HG02759 (cell line): ENCODE results near the gene NFE2L3.
"Not testable (repeated sequence)": the region's sequence is repeated elsewhere in the genome, so short reads cannot be mapped to it uniquely, and the experiment has no call there.

ENCODE experiments used
- ATAC-seq: cut with Tn5 transposase; IDR thresholded peaks from one replicate; pipeline ENCODE4 v1.9.1; 2021; ENCODE audit warnings: mild to moderate bottlenecking, moderate library complexity; ENCODE audit not compliant: unreplicated experiment

Gene NFE2L3

DNA sequence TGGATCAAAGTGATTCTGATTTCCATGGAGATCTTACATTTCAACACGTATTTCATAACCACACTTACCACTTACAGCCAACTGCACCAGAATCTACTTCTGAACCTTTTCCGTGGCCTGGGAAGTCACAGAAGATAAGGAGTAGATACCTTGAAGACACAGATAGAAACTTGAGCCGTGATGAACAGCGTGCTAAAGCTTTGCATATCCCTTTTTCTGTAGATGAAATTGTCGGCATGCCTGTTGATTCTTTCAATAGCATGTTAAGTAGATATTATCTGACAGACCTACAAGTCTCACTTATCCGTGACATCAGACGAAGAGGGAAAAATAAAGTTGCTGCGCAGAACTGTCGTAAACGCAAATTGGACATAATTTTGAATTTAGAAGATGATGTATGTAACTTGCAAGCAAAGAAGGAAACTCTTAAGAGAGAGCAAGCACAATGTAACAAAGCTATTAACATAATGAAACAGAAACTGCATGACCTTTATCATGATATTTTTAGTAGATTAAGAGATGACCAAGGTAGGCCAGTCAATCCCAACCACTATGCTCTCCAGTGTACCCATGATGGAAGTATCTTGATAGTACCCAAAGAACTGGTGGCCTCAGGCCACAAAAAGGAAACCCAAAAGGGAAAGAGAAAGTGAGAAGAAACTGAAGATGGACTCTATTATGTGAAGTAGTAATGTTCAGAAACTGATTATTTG lies 33.3 kb downstream of the NFE2L3 start:
- no peak for ATAC-seq

DNA sequence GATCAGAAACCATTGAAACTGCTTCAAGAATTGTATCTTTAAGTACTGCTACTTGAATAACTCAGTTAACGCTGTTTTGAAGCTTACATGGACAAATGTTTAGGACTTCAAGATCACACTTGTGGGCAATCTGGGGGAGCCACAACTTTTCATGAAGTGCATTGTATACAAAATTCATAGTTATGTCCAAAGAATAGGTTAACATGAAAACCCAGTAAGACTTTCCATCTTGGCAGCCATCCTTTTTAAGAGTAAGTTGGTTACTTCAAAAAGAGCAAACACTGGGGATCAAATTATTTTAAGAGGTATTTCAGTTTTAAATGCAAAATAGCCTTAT lies 33.8 kb downstream of the NFE2L3 start:
- ATAC-seq = no peak

DNA sequence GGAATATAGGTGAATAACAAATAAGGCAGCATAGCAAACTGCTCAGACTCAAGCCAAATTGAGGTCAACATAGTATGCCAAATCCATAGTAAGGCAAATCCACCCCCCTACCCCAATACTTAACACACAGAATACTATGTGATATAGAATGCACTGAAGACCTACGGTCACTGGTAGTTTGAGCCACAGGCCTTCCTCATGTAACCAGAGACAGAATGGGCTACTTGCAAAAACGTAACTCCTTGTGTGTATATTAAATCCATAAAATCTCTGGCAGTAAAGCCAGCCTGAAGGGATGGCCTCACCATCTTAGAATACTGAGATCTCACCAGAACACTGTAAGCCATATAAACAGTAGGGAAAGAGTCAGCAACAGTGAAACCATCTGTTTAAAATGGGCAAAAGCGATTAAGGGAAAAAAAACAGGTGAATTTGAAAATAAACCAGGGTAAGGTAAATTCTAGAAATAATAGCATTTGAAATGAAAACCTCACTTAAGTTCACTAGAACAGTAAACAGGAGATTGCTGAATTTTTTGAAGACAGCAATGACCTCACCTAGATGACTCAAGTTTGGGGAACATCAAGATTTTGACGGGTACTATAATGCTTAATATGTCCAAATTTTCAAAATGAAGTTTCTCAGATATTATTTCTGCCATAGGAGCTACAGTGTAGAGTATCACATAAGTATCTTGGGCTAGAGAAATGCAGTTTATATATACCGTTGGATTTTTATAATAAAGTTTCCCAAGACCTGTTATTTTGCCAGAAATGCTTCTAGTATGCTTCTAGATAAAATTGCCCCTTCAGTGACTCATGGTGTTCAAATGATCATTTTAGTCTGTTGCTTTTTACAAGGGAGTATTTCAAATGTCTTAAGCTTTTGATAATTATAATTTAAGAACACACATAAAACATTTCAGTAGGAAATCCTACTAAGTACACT lies 34.6 kb downstream of the NFE2L3 start:
- ATAC-seq = no peak

DNA sequence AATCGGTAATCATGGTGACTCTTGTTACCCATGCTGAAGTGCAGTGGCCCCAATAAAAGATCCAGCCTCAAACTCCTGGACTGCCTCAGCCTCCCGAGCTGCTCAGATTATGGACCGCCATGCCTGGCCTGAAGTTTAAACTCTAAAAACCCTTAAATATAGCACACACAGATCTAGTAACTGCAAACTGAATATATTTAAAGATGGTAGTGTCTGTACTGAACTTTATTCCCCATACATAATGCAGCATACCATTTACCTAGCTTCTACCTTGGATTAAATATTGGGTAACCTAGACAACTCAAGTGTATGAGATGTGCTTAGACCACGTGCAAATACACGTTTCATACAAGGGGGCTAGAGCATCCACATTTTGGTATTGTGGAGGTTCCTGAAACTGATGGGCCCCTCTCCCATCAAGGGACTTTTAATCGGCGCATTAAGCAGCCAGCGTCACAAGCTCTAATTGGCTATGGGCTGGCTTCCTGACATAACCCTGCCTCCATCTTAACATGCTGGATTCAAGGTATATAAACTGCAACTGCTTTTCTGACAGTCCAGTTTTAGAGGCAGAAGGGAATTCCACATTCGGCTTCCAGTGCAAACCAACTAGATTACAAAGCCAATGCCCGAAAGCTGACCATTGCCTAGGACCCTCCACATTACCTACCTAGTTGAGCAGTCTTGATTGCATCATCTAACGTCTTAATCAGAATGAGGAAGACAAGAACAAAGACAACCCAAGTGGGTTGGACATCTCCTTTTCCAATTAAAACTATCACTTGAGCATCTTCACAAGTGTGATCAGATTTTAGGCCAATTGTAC lies 35.6 kb downstream of the NFE2L3 start:
- ATAC-seq = no peak

DNA sequence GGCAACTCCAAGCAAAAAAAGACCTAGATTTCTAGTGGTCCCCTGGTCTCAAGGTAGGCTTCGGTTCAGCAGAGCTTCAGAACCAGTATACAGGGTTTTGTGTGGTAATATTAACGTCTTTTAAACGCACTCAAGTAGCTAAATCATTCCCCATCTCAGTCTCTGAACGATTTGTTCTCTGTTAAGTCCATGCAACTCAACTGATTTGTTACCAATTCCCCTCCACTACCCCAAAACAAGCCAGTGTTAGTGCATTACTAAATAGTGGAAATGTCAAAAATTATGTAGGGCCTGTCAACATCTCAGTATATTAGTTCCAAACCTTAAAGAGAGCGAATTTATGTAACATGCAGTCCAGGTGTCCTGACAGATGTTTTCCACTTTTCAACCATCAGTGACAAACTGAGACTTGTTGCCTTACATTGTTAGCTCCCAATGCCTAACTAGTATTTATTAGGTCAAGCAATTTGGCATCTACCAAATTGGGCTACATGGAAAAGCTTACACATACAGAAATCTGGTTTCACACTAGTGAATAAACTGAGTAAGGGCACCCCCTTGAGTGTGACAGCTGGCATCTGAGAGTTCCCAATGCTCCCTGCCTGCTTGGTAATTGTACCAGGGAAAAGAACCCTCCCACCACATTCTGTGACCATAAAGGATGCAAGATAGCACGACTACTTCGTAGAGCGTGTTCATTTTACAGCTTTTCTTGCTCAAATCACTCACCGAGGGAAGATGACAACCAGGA lies 36.4 kb downstream of the NFE2L3 start:
- ATAC-seq = no peak

DNA sequence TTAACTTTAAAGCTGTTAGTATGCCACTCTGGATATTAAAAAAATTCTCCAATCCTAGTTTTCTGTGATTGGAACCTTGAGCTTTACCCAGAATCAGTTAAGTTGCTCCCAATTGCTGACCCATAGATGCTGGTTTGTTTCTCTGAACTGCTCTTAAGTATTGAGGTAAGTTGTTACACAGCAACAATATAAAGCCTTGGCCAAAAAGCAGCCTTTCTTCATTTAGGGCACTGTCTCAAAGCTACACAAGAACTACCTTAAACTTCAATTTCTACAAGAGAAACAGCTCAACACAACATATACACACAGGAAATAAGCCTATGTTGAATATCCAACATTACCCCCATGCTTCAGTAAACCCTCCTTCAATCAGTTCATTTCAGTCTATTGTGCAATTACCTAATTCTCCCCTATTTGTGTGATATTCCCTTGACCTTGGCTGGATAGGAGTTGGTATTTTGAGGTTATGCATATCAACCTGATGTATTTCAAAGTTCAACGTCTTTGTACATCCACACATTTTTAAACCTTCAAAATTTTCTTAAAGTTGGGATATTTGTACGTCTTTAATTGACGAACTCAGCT lies 37.1 kb downstream of the NFE2L3 start:
- no peak for ATAC-seq

DNA sequence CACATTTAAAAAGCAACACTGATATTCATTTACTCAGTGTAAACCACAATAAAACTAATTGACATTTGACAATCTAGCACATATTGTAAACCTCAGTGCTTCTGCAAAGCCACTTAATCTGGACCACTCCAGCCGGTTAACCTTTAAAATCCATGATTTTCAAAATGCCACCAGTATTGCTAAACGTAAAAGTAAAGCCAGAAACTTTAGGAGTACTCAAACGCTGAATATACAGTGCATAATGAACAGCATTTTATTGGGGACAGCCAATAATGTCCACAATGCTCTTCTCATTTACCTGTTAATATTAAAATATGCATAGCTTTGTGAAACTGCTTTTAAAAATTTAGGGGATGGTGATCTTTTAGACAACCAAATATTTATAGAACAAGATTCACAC lies 37.7 kb downstream of the NFE2L3 start:
- ATAC-seq = no peak

DNA sequence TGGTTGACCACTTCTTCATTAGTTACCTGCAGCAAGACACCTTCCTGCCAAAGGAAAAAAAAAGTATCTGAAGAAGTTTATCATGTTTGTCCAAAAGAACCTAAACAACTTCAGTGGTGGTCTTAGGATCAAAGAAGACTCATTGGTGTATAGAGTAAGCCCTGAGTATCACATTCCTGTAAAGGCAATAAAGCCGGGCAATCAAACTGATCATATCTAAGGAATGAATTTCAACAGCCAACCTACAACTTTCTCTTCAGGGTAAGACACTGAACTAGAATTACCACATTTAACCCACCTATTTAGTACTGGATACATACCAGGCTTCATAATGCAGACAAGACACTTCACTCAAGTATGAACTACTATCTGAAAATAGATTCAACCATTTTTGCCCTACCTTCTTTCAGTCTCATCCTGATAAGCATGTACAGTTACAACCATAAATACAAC lies 38.4 kb downstream of the NFE2L3 start:
- ATAC-seq = no peak

DNA sequence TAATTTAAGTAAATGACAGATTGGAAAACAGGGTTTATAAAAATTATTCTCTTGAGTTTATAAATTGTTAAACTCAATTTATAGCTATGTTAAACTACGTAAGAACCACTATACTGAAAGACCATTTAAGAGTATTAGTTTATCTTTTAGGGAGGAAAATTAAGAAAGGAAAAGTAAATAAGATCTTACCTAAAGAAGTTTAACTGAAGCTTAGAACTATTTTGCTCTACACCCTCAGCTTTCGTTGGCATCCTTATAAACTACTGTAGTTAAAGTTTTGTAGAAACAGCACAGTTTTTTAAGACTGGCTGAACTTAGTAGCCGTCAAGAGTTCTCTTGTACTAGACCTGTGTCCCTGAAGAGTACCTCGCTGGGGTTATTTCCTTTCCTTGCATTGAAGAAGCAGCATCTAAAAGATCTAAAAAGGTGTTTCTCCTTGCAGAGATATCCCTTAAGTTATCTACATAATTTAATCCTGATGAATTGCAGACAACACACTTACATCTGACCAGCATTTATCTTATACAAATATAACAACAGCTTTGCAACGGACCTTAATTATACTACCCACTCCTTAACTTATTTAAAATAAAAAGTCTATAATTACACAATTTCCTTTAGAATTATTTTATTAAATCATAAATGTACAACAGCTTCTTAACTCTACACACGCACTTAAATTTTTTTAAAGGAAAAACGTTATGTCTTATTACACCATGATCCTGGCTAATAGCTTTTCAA lies 39.4 kb downstream of the NFE2L3 start:
- no peak for ATAC-seq

DNA sequence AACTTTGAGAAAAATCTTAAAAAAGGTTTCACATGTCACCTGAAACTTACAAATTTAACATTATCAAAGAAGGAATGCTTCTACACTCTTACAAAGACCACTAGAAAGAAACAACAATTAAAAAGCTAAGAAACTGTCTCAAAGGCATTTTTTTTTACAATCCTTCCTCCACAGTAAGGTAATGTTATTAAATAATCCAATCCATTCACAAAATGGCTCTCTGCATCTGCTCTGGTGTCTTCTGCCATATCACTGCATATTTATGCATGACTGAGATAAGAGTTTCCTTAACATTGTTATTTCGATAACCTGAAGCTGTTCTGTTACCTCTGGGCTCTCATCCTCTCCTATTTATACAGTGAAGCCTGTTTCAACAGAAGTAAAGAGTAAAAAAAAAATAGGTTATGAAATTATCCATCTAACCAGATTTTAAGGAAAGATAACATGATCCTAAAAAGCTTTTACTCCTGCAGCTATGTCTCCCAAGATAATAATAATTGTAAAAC lies 40.0 kb downstream of the NFE2L3 start:
- no peak for ATAC-seq

DNA sequence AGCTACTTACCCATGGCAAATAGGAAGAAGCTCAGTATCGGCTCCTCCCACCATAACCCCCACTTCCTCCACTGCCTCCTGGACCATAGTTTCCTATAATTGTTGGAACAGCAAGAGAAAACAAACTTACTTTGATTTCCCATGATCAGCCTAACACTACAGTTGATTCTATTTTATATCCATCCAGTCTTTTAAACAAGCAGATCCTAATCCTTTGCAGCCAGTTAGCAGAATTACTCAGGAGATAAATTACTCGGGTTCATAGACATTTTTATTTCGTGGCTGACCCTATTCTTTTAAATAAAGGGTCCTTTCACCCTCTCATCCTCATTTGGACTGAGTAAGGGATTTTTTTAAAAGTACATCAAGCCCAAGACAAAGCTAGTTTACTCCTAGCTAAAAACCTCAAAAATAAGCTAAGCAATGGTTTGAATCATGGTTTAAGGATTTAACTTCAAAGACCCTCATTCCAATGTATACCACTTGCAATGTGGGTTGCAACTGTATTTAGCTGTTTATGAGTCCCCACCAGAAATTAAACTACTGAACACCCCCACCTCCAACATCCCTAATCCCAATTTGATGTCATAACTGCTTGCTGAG lies 40.6 kb downstream of the NFE2L3 start:
- no peak for ATAC-seq

DNA sequence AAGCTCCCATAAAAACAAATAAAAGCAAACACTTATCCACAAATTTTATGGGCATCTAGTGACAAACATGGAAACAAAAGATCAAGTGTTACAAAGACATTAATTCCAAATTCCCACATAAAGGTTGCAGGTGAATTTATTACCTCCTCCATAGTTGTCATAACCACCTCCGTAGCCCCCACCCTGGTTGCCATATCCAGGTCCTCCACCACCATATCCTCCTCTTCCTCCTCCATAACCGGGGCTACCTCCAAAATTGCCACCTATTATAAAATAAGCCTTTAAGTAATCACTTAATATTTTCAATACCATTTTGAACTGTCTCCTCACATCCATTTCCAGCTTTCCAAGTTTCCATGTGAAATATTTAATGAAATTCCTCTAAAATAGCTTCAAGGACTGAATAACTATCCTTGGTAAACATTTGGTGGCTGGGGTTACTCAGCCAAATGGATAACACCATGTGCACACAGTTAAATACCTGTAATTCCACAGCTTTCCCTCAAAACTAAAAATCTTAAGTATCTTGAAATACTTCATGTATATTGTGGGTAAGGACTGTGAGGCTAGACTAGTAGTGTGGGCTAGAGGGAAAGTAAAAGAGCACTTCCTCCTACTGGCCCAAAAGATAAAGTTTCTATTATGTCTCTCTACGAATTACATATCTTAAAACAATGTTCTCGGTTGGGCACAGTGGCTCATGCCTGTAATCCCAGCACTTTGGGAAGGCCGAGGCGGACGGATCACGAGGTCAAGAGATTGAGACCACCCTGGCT lies 41.6 kb downstream of the NFE2L3 start:
- ATAC-seq = no peak

DNA sequence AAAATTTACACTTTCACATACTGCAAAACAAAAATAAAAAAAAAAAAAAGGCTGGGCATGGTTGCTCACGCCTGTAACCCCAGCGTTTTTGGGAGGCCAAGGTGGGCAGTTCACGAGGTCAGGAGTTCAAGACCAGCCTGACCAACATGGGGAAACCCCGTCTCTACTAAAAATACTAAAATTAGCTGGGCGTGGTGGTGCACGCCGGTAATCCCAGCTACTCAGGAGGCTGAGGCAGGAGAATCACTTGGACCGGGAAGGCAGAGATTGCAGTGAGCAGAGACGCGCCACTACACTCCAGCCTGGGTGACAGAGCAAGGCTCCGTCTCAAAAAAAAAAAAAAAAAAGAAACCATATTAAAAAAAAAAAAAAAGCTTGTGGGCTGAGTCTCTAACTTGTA lies 42.8 kb downstream of the NFE2L3 start:
- ATAC-seq = not testable (repeated sequence)

DNA sequence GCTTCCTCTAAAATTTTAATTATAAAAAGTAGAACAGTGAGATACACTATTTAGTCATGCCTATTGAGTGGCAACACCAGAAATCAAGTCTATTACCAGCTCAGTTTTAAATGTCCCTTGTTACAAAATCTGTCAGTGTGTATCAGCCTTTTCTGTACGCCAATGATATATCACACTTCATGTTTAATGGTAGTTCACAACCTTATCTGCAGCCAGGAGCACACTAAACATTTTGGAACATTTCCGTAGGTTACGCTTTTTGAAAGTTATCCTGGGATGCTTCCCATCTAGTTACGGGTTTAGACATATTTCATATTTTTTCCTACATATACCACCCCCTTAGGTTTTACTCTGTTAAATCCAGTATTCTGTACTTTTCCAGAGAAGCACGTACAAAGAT lies 43.2 kb downstream of the NFE2L3 start:
- ATAC-seq = no peak

DNA sequence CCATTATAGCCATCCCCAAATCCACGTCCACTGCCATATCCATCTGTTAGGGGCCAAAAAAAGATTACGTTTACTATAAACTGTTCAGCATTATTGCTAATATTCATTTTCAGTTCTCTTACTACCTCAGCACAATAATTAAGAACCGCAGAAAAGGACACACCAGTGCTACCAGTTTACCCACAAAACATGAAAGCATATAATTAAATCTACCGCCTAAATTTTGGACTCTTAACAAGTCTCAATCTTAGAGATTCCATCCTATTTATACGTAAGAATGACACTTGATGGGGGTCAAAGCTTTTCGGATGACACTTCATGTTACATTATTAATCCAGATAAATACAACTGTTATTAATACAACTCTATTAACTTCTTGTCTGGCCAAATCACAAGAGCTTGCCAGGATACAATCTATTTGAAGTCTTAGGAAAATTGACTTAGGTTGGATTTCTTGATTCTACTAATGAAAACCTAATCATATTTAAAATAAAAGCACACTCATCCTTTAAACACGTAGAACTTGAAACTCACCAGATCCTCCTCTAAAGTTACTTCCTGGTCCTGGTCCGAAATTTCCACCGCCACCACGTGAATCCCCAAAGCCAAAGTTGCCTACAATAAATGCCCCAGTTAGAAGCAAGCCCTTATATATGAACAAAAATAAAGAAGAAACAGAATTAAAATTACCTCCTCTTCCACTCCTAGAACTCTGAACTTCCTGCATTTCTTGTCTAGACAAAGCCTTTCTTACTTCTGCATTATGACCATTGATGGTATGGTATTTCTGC lies 44.1 kb downstream of the NFE2L3 start:
- ATAC-seq = no peak

DNA sequence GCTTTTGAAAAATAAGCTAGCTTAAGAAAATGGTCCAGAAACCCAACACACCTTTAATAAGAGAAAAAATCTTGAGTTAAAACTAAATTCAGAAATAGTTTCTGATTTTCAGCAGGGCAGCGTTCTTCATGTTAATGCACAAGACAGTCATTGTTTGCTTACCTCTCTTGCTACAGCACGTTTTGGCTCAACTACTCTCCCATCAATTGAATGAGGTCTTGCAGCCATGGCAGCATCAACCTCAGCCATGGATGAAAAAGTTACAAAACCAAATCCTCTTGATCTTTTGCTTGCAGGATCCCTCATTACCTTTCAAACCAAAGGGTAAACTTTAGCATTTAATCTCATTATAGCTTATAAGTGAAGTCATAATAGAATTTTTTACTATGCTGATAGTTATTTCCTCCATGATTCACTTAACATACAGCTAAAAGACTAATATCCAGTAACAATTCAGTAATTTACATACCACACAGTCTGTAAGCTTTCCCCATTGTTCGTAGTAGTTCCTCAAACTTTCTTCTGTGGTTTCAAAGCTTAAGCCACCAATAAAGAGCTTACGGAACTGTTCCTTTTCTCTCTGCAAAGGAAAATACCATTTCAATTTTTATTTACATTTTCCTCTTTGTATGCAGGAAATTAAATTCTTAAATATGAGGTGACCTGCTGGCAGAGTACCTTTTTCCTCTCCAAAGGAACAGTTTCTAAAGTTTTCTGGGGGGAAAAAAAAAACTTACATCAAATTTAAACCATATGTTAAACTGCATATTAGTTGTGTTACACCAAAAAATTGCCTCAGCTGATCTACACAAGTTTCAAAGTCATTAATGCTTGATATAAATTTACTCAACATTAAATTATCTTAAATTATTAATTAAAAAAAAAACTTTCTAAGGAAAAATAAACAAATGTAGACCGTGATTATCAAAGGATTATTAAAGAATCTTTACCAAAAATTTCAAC lies 45.4 kb downstream of the NFE2L3 start:
- ATAC-seq = no peak
